ENCODE results near the gene TRH.
"Not testable (repeated sequence)": the region's sequence is repeated elsewhere in the genome, so short reads cannot be mapped to it uniquely, and the experiment has no call there.

The TRH gene

GRCh38 chr3:130013246-130013645 is 38.7 kb downstream of the TRH start:
- not testable (repeated sequence) for DNase-seq

GRCh38 chr3:130014526-130014925 is 40.0 kb downstream of the TRH start:
- no peak for DNase-seq

- DNase-seq = not testable (repeated sequence)
Observed at GRCh38 chr3:130017661-130018060, 43.1 kb downstream of the TRH start.

- DNase-seq = peak; percentile 19
Observed at GRCh38 chr3:130026146-130026829, 51.8 kb downstream of the TRH start.

- not testable (repeated sequence) for DNase-seq
Observed at GRCh38 chr3:130027437-130027836, 52.9 kb downstream of the TRH start.

All from stimulated activated CD4-positive, alpha-beta T cell treated with anti-CD3 and anti-CD28 coated beads, Interleukin-1b, Interleukin-23, amount 100 ng/mL, for 48 hours (primary cell).